Measurements from ENCODE around the gene PRELID3B.

Gene PRELID3B

GRCh38 chr20:59050437-59050836, 7.9 kb upstream of the PRELID3B start:
- no peak for TF ChIP-seq CTCF (conservative IDR thresholded peaks at IDR 0.05; ENCODE audit: low read depth, low read length)
- H3K4me3 ChIP-seq (ENCODE audit: low read length), result no peak overlapping the region
- no peak for DNase-seq (ENCODE audit: low read depth)

GRCh38 chr20:59048681-59049030, 6.1 kb upstream of the PRELID3B start:
- TF ChIP-seq CTCF (conservative IDR thresholded peaks at IDR 0.05; ENCODE audit: low read depth, low read length), result no peak
- H3K4me3 ChIP-seq (ENCODE audit: low read length), result no peak overlapping the region
- DNase-seq (ENCODE audit: low read depth), result no peak

- DNase-seq (ENCODE audit: low read depth), result no peak
- TF ChIP-seq CTCF (conservative IDR thresholded peaks at IDR 0.05; ENCODE audit: low read depth, low read length), result no peak
- H3K4me3 ChIP-seq (ENCODE audit: low read length), result no peak overlapping the region
Measured at GRCh38 chr20:59047938-59048680, 5.5 kb upstream of the PRELID3B start.

- no peak for TF ChIP-seq CTCF (conservative IDR thresholded peaks at IDR 0.05; ENCODE audit: low read depth, low read length)
- no peak overlapping the region for H3K4me3 ChIP-seq (ENCODE audit: low read length)
- DNase-seq (ENCODE audit: low read depth), result no peak
Measured at GRCh38 chr20:59046862-59047261, 4.3 kb upstream of the PRELID3B start.

GRCh38 chr20:59044796-59045195, 2.2 kb upstream of the PRELID3B start:
- DNase-seq (ENCODE audit: low read depth), result no peak
- no peak overlapping the region for H3K4me3 ChIP-seq (ENCODE audit: low read length)
- no peak for TF ChIP-seq CTCF (conservative IDR thresholded peaks at IDR 0.05; ENCODE audit: low read depth, low read length)

- TF ChIP-seq CTCF (conservative IDR thresholded peaks at IDR 0.05; ENCODE audit: low read depth, low read length), result no peak
- no peak for DNase-seq (ENCODE audit: low read depth)
- H3K4me3 ChIP-seq (ENCODE audit: low read length), result no peak overlapping the region
Measured at GRCh38 chr20:59044295-59044694, 1.7 kb upstream of the PRELID3B start.

GRCh38 chr20:59043698-59044097, 1.1 kb upstream of the PRELID3B start:
- no peak for DNase-seq (ENCODE audit: low read depth)
- TF ChIP-seq CTCF (conservative IDR thresholded peaks at IDR 0.05; ENCODE audit: low read depth, low read length), result no peak
- no peak overlapping the region for H3K4me3 ChIP-seq (ENCODE audit: low read length)
